Right lobe of liver (tissue), 4 donors: ENCODE measurements around the gene TRMT61A.

ENCODE experiments used
- CTCF ChIP-seq, 4 donors: fragments of 200-600 bp in 3 of 4; fragments of 450-650 bp in 1 of 4; IDR thresholded peaks; one replicate each; pipeline versions ENCODE4 v1.5.1 to v1.8.0; 2016 to 2022; ENCODE audit warnings: antibody characterized with exemption in 4 of 4, mild to moderate bottlenecking in 2 of 4
- POLR2A ChIP-seq: fragments of 450-650 bp; IDR thresholded peaks from one replicate; pipeline ENCODE4 v1.6.1; 2017; ENCODE audit warnings: antibody characterized with exemption, mild to moderate bottlenecking
- donor health status: DM: no; HTN: no; CAD: no.
- donor health status: DM: no; HTN: no; CAD: no.
- donor health status: DM: no; HTN: yes; CAD: no.

GRCh38 chr14:103542605-103543088 lies 13.7 kb downstream of the TRMT61A start:
- TF ChIP-seq CTCF (IDR thresholded peaks at IDR 0.05), result no peak
- TF ChIP-seq POLR2A, result no peak
